Keratinocyte (primary cell): Measurements from ENCODE around the gene CRHR2. TPM values are rescaled to one million over a fixed set of nuclear protein-coding genes. Genes with fewer than 3 reads are reported as not detected.

ENCODE experiments used
- DNase-seq: peaks from one replicate; pipeline ENCODE4 v3.0.0-alpha.2; 2011; ENCODE audit warnings: low read depth, missing footprints, low spot score
- FAIRE-seq: peaks from 2 replicates; lab custom pipeline; 2011; peaks lifted over from hg19 to GRCh38; lab: Jason Lieb, UNC
- H2AFZ ChIP-seq: 2 replicates; pipeline ENCODE4 v1.6.0; 2012; ENCODE audit warnings: low read length, control low read depth, inconsistent platforms; ENCODE audit not compliant: control insufficient read depth
- H3K27ac ChIP-seq: 2 replicates; pipeline ENCODE4 v1.5.1; 2011; ENCODE audit warnings: low read length; ENCODE audit not compliant: control insufficient read depth, insufficient read depth
- H3K27me3 ChIP-seq: 3 replicates; pipeline ENCODE4 v1.6.0; 2011; ENCODE audit warnings: low read length; ENCODE audit not compliant: control insufficient read depth, insufficient read depth; ENCODE audit errors: extremely low read depth
- H3K36me3 ChIP-seq, 2 experiments: 2 replicates in 1 of 2; 3 replicates in 1 of 2; pipeline ENCODE4 v1.5.1; 2011; ENCODE audit warnings: low read length in 2 of 2, mild to moderate bottlenecking in 1 of 2; ENCODE audit not compliant: control insufficient read depth in 2 of 2, insufficient read depth in 2 of 2; ENCODE audit errors: extremely low read depth in 1 of 2
- H3K4me1 ChIP-seq: 3 replicates; pipeline ENCODE4 v1.5.1; 2011; ENCODE audit warnings: low read length; ENCODE audit not compliant: control insufficient read depth, insufficient read depth; ENCODE audit errors: extremely low read depth
- H3K4me2 ChIP-seq: 3 replicates; pipeline ENCODE4 v1.6.0; 2011; ENCODE audit warnings: low read depth, low read length; ENCODE audit not compliant: control insufficient read depth, insufficient read depth; ENCODE audit errors: extremely low read depth
- H3K4me3 ChIP-seq, 3 experiments: fragments of 200-600 bp in 1 of 3; sonication (generic) in 1 of 3; 2 replicates in 2 of 3; 3 replicates in 1 of 3; pipeline ENCODE4 v1.5.1; 2011 to 2016; ENCODE audit warnings: low read length in 3 of 3, mild to moderate bottlenecking in 3 of 3, control low read depth in 2 of 3, inconsistent platforms in 1 of 3, low read depth in 1 of 3, mixed read lengths in 1 of 3, mixed run types in 1 of 3, moderate library complexity in 1 of 3; ENCODE audit not compliant: control insufficient read depth in 2 of 3, insufficient read depth in 2 of 3; ENCODE audit errors: extremely low read depth in 1 of 3
- H3K79me2 ChIP-seq: 2 replicates; pipeline ENCODE4 v1.6.0; 2012; ENCODE audit warnings: low read length; ENCODE audit not compliant: control insufficient read depth, insufficient read depth
- H3K9ac ChIP-seq: 3 replicates; pipeline ENCODE4 v1.6.0; 2011; ENCODE audit warnings: low read length; ENCODE audit not compliant: control insufficient read depth, insufficient read depth; ENCODE audit errors: extremely low read depth
- H3K9me1 ChIP-seq: 3 replicates; pipeline ENCODE4 v1.6.0; 2011; ENCODE audit warnings: low read length; ENCODE audit not compliant: control insufficient read depth, insufficient read depth; ENCODE audit errors: extremely low read depth
- H3K9me3 ChIP-seq: 2 replicates; pipeline ENCODE4 v1.5.1; 2012; ENCODE audit warnings: low read depth, low read length; ENCODE audit not compliant: control insufficient read depth
- H4K20me1 ChIP-seq: 3 replicates; pipeline ENCODE4 v1.6.0; 2011; ENCODE audit warnings: low read length; ENCODE audit not compliant: control insufficient read depth, insufficient read depth; ENCODE audit errors: extremely low read depth
- EZH2 ChIP-seq: IDR thresholded peaks from one replicate; pipeline ENCODE4 v1.6.1; 2012; ENCODE audit warnings: inconsistent platforms, mild to moderate bottlenecking, low read length, moderate library complexity
- dilution Hi-C: fragments of 300-500 bp; cut with MboI; formaldehyde crosslinking; loops from one replicate; pipeline ENCODE4 v1.7.0; 2020; ENCODE audit warnings: low sequenced_read_pairs; ENCODE audit not compliant: extremely low pct_ligation_motif_present
- polyA plus RNA-seq, 5 experiments: library from polyadenylated mRNA; depleted of rRNA in 3 of 5; stranded (reverse) in 3 of 5; stranded (forward) in 1 of 5; unstranded in 1 of 5; fragments of >200 nt; gene quantifications; 1 replicate in 1 of 5; 2 replicates in 3 of 5; 3 replicates in 1 of 5; pipeline versions ENCODE4 v1.2.1 to v1.2.3, GENCODE V29; 2011 to 2012; ENCODE audit warnings: missing spikeins in 2 of 5, low read depth in 1 of 5, low replicate concordance in 1 of 5
- TF ChIP-seq, protein P1 (sequence below), 3 experiments: IDR thresholded peaks in 1 of 3; conservative IDR thresholded peaks in 1 of 3; optimal IDR thresholded peaks in 1 of 3; 2 replicates in 2 of 3; 3 replicates in 1 of 3; pipeline versions ENCODE3 to v1.5.1; 2011; ENCODE audit warnings: low read length in 3 of 3, mild to moderate bottlenecking in 3 of 3, moderate library complexity in 2 of 3, control low read depth in 1 of 3, inconsistent platforms in 1 of 3; ENCODE audit not compliant: insufficient read depth in 2 of 3; ENCODE audit errors: extremely low read depth in 1 of 3

Gene CRHR2
- polyA plus RNA-seq, 1 donor (not counting 4 experiments of a cell fraction or from before 2014, with no cell fraction given): not detected

- Histone ChIP-seq H3K27me3 (peaks cover 38% of the 10 kb centered on the region), H4K20me1 (no peaks in the 10 kb centered on the region), H3K9me3 (no peaks in the 10 kb centered on the region), H3K9ac (no peak overlapping the region), H3K27ac (no peak overlapping the region), H3K4me2 (no peak overlapping the region), H3K36me3 (no peaks in the 10 kb centered on the region), H3K79me2 (no peaks in the 10 kb centered on the region), H2AFZ (no peak overlapping the region), H3K4me1 (no peaks in the 10 kb centered on the region), H3K4me3 (no peak overlapping the region), H3K9me1 (no peaks in the 10 kb centered on the region)
- no peak for DNase-seq
- TF ChIP-seq, protein P1, sequence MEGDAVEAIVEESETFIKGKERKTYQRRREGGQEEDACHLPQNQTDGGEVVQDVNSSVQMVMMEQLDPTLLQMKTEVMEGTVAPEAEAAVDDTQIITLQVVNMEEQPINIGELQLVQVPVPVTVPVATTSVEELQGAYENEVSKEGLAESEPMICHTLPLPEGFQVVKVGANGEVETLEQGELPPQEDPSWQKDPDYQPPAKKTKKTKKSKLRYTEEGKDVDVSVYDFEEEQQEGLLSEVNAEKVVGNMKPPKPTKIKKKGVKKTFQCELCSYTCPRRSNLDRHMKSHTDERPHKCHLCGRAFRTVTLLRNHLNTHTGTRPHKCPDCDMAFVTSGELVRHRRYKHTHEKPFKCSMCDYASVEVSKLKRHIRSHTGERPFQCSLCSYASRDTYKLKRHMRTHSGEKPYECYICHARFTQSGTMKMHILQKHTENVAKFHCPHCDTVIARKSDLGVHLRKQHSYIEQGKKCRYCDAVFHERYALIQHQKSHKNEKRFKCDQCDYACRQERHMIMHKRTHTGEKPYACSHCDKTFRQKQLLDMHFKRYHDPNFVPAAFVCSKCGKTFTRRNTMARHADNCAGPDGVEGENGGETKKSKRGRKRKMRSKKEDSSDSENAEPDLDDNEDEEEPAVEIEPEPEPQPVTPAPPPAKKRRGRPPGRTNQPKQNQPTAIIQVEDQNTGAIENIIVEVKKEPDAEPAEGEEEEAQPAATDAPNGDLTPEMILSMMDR (optimal IDR thresholded peaks at IDR 0.05 in 1 of 3, IDR thresholded peaks at IDR 0.05 in 1 of 3, conservative IDR thresholded peaks at IDR 0.05 in 1 of 3; ENCODE audit: extremely low read depth in 1 of 3, insufficient read depth in 2 of 3, low read length in 3 of 3): no peak
- no peak for TF ChIP-seq EZH2
- FAIRE-seq: no peak
- dilution Hi-C loops: loop anchor here (25.0 kb wide), 1 partner anchor 92 kb away; no protein-coding TSS in a partner anchor
Observed at GRCh38 chr7:30729642-30730041, 47.4 kb upstream of the CRHR2 start.

DNA sequence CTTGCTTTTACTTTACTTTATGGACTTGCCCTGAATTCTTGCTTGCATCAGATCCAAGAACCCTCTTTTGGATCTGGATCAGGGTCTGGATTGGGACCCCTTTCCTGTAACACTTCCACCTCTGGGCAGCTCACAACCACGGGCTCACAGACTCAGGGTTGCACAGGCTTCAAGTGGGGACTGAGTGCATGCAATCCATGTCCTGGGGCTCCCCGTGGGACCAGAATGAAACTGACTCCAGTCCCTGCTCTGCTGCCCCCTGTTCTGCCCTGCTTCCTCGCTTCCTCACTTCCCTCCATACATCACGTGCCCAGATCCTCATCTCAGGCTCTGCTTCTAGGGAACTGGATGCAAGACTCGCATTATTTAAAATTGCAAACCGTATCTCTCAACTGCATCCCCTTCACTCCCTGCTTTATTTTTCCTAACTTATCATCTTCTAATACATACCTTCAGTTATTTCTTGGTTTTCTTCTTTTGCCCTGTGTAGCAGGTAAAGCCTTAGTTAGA is 46.4 kb upstream of the CRHR2 start:
- no peak for TF ChIP-seq EZH2
- TF ChIP-seq, protein P1 (optimal IDR thresholded peaks at IDR 0.05 in 1 of 3, IDR thresholded peaks at IDR 0.05 in 1 of 3, conservative IDR thresholded peaks at IDR 0.05 in 1 of 3; ENCODE audit: extremely low read depth in 1 of 3, insufficient read depth in 2 of 3, low read length in 3 of 3): no peak
- Histone ChIP-seq H3K27ac (no peak overlapping the region), H3K9me3 (no peaks in the 10 kb centered on the region), H3K79me2 (no peaks in the 10 kb centered on the region), H2AFZ (no peak overlapping the region), H3K4me1 (no peaks in the 10 kb centered on the region), H3K4me2 (no peak overlapping the region), H3K4me3 (no peak overlapping the region), H3K9ac (no peak overlapping the region), H4K20me1 (no peaks in the 10 kb centered on the region), H3K36me3 (no peaks in the 10 kb centered on the region), H3K27me3 (peaks cover 46% of the 10 kb centered on the region), H3K9me1 (no peaks in the 10 kb centered on the region)
- DNase-seq: no peak
- no peak for FAIRE-seq
- dilution Hi-C loops: loop anchor here (25.0 kb wide), 1 partner anchor 91 kb away; no protein-coding TSS in a partner anchor
